Left forelimb (tissue), 1 donor: ENCODE data around the gene HSPH1.

Experiments used
- DNase-seq: peaks from one replicate; pipeline ENCODE4 v3.0.0-alpha.2; 2018; ENCODE audit warnings: low spot score

Gene HSPH1

DNA sequence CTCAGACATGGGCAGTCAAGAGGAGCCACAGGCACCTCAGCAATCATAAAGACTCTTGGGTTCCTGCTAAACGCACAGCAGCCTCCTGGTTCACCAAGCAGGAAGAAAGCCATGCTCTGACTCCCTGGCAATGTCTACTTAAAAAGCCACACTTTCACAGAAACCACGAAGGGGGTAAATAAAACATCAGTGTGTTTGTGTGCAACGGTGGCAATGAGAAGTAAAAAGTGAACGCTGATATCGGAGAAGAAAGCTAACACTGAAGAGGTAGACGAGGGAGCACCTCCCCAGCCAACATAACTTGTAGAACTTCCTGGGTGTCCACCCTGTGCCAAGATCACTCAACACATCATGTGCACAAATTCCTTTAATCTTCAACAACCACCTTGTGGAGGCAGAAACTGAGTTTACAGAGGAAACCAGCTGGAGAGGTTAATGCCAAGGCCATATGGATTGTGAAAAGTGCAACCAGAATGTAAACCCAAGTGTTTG, 30.2 kb downstream of the HSPH1 start:
- DNase-seq, result no peak

DNA sequence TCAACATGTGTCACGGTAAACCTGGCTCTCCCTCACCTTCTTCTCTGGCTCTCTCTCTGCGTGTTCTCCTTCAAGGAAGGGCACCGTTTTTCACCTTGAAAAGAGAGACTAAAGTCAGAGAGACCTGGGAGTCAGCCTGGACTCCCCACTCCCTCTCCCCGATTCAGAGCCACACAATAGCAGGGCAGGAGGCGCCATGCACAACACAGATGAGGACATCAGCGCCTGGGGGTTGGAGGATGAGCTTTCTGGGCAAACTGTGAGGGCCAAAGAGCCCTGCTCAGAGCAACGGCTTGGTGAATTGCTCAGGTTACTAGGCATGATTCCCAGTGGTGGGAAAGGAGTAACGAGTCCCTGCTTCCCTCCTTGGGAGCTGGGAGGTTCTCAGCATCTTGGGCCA, 32.3 kb downstream of the HSPH1 start:
- DNase-seq, result no peak

DNA sequence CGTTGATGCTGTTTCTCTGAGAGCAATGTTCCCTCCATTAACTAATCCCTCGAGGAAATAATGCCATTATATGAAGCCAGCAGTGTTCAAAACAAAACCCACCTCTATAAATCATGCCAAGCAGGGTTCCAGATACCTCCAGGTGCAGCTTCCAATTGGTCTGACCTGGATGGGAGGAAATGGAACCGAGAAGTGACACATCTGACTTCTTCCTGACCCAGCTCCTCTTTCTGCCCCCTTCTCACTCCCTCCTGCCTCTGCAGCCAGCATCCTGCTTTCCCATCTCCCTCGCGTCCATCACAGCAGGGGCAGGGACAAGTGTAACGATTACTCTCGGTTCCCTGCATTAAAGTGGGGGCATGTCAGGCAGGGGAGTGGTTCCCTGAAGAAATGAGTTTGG, 37.5 kb downstream of the HSPH1 start:
- no peak for DNase-seq

DNA sequence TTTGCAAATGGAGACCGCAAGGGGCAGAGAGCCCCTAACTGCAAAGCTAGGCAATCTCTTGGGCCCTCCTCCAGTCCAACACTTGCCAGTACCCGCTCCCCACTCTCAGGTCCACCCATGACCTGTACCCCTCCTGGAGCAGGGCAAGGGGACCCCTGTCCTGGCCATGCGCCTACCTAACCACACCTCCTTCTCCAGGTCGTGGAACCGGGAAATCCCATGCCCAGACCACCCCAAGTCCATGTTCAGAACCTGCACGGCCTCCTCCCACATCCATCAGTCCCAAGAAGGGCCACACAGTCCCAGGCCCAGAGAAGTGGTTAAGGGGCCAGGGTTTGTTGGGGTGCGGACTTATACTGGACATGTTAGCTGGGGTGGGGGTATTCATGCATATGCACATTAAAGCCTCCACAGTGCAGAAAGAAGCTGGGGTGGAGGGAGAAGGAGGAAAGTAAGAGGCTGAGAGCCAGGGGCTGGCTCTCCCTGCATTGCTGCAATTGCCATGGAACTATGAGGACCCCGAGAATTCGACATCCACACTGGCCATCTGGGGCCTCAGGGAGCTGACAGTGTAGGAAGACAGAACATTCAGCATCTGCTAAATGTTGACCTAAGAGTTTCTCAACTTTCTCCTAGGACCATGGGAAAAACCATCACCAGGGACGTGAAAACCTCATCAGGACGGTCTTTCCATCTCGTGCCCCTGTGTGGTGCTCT, 39.0 kb downstream of the HSPH1 start:
- no peak for DNase-seq

DNA sequence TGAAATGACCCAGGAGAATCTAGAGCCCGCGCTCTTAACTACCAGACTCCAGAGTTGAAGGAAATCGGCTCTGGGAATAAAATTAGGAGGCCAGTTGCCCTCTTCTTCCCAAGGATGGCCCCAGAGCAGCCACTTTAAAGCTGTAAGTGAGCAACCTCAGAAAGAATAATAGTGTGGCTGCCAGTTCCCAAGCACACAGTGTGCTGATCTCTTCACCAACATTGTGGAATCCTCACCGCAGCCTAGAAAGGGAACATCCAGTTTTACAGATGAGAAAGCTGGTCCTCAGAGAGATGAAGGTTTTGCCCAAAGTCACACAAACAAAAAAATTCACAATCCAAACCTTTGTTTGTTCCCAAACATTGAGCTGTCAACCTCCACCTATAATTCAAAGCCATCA, 39.6 kb downstream of the HSPH1 start:
- no peak for DNase-seq

DNA sequence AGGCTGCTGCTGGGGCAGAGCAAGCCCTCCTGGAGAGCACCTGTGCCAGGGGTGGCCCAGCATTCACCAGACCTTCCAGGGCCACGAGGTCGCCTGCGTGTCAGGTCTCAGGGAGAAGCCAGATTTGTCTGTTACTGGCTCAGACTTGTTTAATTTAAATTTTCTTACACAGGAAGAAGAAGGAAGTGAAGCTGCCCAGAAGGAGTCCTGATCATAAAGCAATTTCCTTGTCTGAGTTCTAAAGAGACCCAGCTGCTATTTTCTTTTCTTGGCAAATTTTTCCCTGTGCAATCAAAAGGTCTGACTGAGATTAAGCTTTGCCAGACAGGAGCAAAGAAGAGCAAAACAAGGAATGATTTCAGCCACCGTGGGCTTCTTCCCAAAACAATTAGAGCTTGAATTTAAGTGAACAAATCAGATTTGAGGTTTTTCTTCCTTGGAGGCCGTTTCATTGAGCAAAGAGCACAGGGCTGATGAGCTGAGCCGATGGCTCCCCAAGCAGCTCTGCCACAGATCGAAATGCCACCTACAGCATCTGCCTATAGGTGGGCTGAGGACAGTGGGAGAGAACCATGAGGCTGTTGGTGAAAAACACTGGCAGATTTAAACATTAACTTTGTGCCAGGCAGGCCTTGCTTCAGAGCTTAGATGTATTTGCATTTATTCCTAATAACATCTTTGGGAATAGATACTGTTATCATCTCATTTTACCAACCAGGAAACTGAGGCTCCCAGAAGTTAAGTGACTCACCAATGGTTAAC, 40.1 kb downstream of the HSPH1 start:
- no peak for DNase-seq

DNA sequence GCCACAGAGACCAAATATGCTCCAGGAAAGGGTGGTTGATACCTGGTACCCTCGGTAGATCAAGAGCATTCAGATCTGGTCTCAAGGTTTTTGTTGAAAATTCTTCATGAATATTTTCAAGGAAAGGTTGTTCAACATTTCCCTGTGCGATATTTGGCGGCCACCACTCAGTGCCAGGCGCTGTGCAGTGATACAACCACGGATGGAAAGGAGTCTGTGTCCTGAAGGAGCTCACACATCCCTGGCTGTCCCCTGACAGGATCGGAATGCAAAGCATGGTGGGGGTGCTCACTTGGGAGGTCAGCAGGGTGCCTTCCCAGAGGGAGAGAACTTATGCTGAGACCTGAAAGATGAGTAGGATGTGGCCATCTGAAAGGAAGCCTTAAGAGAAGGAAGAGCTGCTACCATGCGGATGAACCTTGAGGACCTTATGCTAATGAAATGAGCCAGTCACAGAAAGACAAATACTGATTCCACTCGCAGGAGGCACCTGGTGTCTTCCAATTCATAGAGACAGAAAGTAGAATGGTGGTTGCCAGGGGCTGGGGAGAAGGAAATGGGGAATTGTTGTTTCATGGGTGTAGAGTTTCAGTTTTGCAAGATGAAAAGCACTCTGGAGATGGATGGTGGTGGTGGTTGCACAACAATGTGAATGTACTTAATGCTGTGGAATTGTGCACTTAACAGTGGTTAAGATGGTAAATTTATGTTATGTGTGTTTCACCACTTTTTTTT, 41.6 kb downstream of the HSPH1 start:
- DNase-seq, result no peak

DNA sequence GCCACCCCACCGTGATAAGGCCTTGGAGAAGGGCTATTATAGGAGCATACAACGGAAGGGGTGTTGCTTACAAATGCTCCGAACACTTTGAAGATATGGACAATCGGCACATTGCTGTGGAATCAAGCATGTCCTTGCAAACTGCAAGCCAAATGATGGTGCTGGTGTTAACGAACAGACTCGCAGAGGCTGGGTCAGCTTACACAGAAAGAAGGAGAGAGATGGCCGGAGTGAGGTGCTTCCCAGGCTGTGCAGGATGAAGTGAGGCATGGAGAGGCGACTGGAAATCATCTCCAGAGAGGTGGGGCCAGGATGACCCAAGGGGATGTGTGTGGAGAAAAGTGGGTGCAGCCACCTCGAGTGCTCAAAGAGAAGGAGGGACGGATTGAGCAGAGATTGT, 42.2 kb downstream of the HSPH1 start:
- no peak for DNase-seq

DNA sequence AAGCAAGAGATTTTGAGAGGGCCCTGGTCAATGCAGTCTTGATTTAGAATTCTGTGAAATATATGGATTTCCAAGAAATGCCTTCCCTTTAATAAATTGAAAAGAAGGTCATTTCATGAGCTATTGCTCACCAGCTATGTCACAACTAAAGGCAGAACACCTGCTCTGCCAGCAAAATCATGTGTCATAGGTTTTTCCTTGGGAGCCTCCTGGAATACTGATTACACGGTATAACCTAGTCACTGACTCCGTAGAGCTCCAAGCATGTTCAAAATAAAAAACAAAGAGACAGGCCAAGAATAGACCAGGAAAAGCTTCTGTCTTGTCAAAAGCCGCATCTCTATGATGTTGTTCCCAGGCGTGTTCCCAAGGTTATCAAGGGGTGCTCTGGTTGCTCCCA, 45.5 kb downstream of the HSPH1 start:
- no peak for DNase-seq

DNA sequence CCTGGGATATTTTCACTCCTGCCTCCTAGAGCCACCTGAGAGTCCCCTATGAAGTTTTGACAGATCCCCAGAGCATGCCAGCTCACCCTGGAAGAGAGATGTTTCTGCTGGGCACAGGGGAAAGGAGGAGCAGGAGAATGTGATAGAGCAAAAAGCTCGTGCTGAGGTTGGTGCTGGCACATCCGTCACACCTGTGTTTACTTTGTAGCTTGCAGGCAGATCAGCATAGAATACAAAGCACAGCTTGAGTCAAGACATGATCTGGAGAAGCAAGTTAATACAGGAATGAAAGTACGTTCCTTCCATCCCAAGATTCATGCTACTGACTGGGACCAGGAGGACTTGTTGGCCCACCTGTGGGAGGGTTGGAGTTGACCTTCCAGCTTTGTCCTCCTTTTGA, 46.1 kb downstream of the HSPH1 start:
- DNase-seq, result no peak

DNA sequence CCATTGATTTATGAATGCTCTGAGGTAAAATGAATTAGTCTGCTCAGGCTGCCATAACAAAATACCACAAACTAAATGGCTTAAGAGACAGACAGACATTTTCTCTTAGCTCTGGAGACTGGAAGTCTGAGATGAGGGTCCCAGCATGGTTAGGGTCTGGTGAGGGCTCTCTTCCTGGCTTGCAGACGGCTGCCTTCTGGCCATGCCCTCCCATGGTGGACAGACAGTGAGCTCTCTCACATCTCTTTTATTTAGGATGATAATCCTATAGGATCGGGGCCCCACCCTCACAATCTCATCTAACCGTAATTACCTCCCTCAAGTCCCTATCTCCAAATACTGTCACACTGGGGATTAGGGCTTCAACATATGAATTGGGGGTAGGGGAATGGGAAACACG, 47.1 kb downstream of the HSPH1 start:
- no peak for DNase-seq

DNA sequence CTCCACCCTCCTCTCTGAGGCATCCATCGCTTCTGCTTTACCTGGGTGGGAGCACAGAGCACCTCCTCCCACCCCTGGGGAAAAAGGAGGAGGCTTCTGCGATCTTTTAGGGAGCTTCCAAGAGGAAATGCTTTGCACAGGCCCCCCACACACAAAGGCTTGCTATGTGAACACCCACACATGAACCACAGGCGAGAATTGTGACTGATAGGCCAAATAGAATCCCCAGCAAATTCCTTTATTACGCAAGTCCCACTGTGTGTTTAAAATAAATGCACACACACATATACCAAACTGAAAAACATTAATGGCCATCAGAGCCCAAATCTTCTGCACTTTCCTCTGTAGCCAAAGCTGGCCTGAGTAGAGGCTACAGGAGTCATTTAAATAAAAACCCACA, 50.6 kb downstream of the HSPH1 start:
- no peak for DNase-seq

DNA sequence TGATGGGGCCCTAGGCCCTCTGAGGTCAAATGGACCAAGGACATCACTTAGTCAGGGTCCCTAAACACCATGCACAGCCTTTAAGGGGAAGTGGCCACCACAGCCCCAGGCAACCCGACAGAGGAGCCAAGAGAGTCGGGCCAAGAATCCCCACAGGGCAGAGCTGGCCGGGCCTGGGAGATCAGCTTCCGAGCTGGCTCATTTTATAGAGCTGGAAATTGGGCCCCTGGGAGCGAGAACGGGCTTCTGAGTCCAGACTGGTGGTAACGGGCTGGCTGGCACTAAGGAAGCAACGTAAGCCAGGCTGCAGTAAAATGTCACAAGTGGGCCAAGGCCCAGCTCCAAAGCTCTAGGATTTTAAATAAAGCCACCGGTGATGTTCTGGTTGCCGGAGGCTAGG, 51.1 kb downstream of the HSPH1 start:
- peak; percentile 33 for DNase-seq

DNA sequence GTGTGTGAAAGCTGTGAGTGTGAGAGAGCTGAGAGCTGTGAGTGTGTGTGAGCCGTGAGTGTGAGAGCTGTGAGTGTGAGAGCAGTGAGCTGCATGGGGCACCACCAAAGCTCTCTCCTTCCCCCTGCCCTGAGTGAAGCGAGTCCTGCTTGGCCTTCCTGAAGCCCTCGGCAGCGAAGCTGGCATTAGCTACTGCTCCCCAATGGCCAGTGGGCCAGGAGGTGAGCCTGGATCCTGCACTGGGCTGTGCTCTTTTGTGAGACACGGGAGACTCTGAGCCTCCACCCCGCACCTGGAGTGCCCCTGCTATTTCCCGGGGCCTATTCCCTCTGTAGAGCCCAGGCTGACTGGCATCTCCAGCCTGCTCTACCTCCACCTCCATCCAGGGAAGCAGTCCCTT, 51.5 kb downstream of the HSPH1 start:
- DNase-seq, result no peak

DNA sequence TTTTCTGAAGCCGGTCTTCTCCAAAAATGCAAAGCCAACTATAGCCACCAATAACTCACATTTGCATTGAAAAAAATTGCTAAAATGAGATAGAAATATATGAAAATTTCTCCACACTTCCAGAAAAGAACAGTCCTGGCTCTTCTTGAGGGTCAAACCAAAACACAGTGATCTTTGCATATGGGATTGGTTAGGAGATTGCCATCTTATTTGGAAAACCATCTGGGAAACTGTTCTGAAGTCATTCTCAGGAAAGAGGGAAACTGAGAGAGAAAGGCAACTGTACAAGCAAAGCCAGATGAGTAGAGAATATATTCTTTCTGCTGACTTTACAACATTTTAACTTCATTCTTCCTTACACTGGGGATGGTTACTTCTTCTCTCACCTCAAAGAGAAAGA, 54.6 kb downstream of the HSPH1 start:
- DNase-seq, result no peak

DNA sequence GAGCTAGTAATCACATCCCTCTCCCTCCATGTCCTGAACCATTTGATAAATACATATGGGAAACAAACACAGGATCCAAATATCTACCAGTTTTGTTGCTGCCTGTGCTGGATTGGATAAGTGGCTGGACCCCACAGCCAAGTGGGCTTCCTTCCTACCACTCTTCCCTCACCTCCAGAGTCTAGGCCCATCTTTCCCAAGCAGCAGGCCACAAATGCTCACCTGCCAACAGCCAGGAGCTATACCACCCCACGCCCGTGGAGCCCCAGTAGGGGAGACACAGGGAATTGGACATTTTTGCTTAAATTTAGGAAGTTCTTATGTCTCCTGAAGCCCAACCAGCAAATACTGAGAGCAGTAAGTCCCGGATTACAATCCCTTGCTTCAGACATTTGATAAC, 55.8 kb downstream of the HSPH1 start:
- DNase-seq, result peak; percentile 30

DNA sequence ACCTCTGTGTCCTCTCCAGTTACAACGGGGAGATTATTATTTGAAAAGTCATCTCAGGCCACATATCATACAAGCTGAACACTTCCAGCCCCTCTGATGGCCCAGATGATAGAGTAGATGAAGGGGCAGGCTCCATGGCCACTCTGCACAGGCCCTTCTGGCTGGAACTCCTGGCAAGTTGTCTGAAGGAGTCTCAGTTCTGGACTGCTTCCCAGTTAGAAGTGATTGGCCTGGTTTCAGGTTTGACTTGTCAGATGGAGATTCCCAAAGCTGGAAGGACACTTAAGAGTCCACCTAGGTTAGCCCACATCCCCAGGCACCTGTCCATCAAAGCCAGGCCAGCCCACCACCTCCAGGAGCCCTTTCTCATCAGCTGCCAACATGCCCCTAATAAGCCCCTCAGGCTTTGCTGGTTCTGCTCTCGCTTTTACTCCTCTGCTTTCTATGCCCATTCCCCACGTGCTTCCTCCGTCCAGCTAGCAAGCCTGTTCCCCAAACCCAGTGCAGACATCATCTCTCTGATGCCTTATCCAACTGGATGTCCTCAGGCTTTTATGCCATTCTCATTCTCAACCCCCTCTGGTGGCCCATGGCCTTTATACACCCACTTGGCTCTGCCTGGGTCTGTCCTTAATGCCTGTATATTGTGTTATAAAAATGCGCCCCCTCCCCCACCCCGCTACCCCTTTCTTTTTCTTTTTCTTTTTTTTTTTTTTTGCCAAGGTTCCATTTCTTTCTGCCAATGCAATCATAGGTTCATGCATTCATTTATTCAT, 56.5 kb downstream of the HSPH1 start:
- DNase-seq, result peak; percentile 54

DNA sequence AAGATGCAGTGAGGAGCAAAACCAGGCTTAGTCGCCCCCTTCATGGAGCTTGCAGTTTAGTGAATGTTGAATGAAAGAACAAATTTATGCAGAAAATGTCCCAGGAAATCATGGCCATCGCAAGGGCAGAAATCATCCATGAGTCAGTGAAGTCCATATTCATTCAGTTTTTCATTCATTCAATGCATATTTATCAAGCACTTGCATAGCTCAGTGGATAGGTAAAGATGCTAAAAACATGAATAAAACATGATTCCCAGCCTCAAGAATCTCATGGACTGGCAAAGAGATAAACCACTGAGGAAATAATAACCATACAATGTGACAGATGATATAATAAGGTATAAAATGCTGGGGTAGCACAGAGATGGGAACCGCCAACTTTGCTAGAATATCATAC, 58.8 kb downstream of the HSPH1 start:
- DNase-seq, result peak; percentile 20

DNA sequence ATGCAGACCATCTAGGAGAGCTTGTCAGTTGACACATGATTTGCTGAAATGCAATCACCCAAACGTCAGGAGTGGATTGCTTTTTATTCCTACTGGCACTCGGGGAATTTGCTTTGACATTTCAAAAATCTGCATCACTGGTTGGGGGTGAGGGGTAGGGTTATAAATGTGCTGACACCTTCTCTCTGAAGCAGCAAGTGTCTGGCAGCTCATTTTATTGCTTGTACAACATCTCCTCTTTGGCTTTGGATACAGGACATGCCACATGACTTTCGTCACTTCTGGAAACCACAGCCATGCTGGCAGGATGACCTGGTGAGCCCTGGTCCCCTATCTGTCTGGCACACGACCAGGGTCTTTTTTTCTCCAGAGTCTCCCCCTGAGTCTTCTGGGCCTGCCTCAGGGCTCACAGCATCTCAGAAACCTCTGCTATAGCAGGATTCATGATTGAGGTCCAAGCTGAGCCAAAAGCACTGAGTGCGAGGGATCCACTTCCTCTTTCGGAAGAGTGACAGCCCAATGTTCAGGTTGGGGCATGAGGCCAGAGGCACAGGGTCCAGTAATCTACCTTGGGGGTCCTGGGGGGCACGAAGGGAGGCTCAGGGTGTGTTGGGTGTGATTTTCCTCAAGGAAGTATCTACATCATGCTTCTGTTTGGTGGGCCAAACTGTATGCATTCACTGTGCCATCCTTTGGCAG, 60.1 kb downstream of the HSPH1 start:
- peak; percentile 6 for DNase-seq

DNA sequence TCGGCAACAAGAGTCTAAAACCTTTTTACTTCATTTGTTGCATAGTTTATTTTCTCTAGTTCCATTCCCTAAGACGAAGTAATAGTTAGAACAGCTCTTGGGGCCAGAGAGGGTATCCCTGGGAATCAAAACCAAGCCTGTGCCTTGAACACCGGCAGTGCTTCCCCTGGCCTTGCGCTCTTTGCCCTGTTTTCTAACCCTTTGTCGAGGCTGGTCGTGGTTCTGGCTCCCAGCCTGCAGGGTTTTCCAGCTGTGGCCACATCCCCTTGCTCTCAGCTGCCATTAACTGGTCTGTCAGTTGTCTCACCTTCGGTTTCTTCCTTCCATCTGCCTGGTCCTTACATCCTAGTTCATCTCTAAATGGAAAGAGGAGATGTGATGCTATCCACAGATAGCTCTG, 61.0 kb downstream of the HSPH1 start:
- DNase-seq, result no peak

DNA sequence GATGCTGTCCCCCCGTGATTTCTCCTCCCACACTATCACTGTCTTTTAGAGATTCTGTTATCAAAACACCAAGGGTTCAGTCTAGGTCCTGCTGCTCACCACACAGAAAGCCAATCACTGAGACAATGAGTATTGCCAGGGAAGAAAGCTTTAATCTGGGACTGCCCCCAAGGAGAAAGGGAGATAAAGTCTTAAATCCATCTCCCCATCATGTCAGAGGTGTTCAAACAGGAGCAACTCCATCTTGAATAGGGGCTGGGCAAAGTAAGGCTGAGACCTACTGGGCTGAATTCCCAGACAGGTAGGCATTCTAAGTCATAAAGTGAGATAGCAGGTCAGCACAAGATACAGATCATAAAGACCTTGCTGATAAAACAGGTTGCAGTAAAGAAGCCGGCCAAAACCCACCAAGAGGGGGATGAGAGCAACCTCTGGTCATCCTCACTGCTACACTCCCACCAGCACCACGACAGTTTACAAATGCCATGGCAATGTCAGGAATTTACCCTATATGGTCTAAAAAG, 63.7 kb downstream of the HSPH1 start:
- peak; percentile 18 for DNase-seq
